Central memory CD8-positive, alpha-beta T cell (primary cell): ENCODE results near the gene PKP2.

ENCODE experiments used
- ATAC-seq: fragments of 150-1000 bp; cut with Tn5 transposase; replicated peaks from 2 replicates; pipeline ENCODE4 v1.10.0; 2022; ENCODE audit warnings: mild to moderate bottlenecking, moderate FRiP score, moderate number of reproducible peaks; ENCODE audit not compliant: poor library complexity, severe bottlenecking; ENCODE audit errors: extremely low read depth
- DNase-seq, 2 donors: peaks; one replicate each; pipeline ENCODE4 v3.0.0; 2021; ENCODE audit warnings: low spot score in 2 of 2
- H3K27ac Mint-ChIP-seq: one replicate; pipeline ENCODE4 v1.8.0; 2022; ENCODE audit warnings: low read depth, mild to moderate bottlenecking, moderate library complexity, mixed read lengths
- H3K27me3 Mint-ChIP-seq: one replicate; pipeline ENCODE4 v1.8.0; 2022; ENCODE audit warnings: mixed read lengths
- H3K36me3 Mint-ChIP-seq: one replicate; pipeline ENCODE4 v1.8.0; 2022; ENCODE audit warnings: mild to moderate bottlenecking, moderate library complexity, mixed read lengths; ENCODE audit not compliant: insufficient read depth
- H3K4me1 Mint-ChIP-seq: one replicate; pipeline ENCODE4 v1.8.0; 2022; ENCODE audit warnings: mixed read lengths
- H3K4me3 Mint-ChIP-seq: one replicate; pipeline ENCODE4 v1.8.0; 2022; ENCODE audit warnings: mild to moderate bottlenecking, moderate library complexity, mixed read lengths
- H3K9me3 Mint-ChIP-seq: one replicate; pipeline ENCODE4 v1.8.0; 2022; ENCODE audit warnings: mixed read lengths

Gene PKP2

DNA sequence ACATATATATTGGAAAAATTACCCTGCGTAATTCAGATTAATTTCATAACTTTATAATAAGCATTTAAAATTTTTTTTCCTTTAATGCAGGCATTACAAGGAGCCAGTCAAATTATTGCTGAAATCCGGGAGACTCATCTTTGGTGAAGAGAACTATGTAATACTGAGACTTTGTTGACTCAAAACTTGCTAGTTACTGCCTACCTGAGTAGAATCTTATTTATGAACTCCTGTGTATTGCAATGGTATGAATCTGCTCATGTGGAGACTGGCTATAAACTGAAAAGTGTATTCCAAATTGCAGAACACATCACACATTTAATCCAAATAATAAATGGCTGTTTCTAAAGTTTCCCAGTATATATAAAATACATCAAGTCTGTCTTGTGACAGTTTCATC, 153.3 kb downstream of the PKP2 start:
- Mint-ChIP-seq H3K4me1 (no peaks in the 10 kb centered on the region), H3K27ac (no peak overlapping the region), H3K9me3 (no peaks in the 10 kb centered on the region), H3K27me3 (no peaks in the 10 kb centered on the region), H3K36me3 (peaks cover 72% of the 10 kb centered on the region), H3K4me3 (no peak overlapping the region)
- DNase-seq (no peak), ATAC-seq (no peak)

DNA sequence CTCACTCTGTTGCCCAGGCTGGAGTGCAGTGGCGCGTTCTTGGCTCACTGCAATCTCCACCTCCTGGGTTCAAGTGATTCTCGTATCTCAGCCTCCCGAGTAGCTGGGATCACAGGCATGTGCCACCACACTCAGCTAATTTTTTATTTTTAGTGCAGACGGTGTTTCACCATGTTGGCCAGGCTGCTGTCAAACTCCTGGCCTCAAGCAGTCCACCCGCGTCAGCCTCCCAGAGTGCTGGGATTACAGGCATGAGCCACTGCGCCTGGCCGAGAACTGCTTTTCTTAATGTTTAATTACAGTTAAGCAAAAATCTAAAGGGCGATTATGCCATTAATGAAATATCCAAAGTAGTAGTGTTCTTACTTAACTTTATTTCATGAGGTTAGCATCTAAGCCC, 154.4 kb downstream of the PKP2 start:
- Mint-ChIP-seq H3K9me3 (no peaks in the 10 kb centered on the region), H3K27me3 (no peaks in the 10 kb centered on the region), H3K36me3 (peaks cover 72% of the 10 kb centered on the region), H3K27ac (no peak overlapping the region), H3K4me3 (no peak overlapping the region), H3K4me1 (no peaks in the 10 kb centered on the region)
- DNase-seq (no peak), ATAC-seq (no peak)
